ENCODE results near the gene TRAF2.
A peak's percentile ranks its signal among the peaks of the same experiment; 100 is the strongest.

TRAF2 gene

GRCh38 chr9:136945333-136946227, 59.3 kb downstream of the TRAF2 start:
- Histone ChIP-seq H3K36me3 (ENCODE audit: control insufficient read depth, insufficient read depth, low read length) (peaks cover 22% of the 10 kb centered on the region), H3K27me3 (replicated peaks; ENCODE audit: control insufficient read depth, insufficient read depth, low read length) (no peaks in the 10 kb centered on the region), H3K4me3 (replicated peaks; ENCODE audit: low read depth, low read length) (no peak overlapping the region)
- DNase-seq (ENCODE audit: extremely low read depth, insufficient read length) = no peak
- no peak for TF ChIP-seq CTCF (IDR thresholded peaks at IDR 0.05; ENCODE audit: insufficient read depth, low read length, poor library complexity, severe bottlenecking)

- H3K36me3 ChIP-seq (ENCODE audit: control insufficient read depth, insufficient read depth, low read length) = peaks cover 14% of the 10 kb centered on the region
- H3K4me3 ChIP-seq (replicated peaks; ENCODE audit: low read depth, low read length) = no peak overlapping the region
- TF ChIP-seq CTCF (IDR thresholded peaks at IDR 0.05; ENCODE audit: insufficient read depth, low read length, poor library complexity, severe bottlenecking) = no peak
- DNase-seq (ENCODE audit: extremely low read depth, insufficient read length) = no peak
- no peaks in the 10 kb centered on the region for H3K27me3 ChIP-seq (replicated peaks; ENCODE audit: control insufficient read depth, insufficient read depth, low read length)
Measured at GRCh38 chr9:136946228-136947027, 60.1 kb downstream of the TRAF2 start.

- TF ChIP-seq CTCF (IDR thresholded peaks at IDR 0.05; ENCODE audit: insufficient read depth, low read length, poor library complexity, severe bottlenecking) = no peak
- no peak overlapping the region for H3K4me3 ChIP-seq (replicated peaks; ENCODE audit: low read depth, low read length)
Measured at GRCh38 chr9:136947028-136947891, 60.9 kb downstream of the TRAF2 start.

GRCh38 chr9:136947955-136948510, 61.7 kb downstream of the TRAF2 start:
- TF ChIP-seq CTCF (IDR thresholded peaks at IDR 0.05; ENCODE audit: insufficient read depth, low read length, poor library complexity, severe bottlenecking) = peak; percentile 63
- DNase-seq (ENCODE audit: extremely low read depth, insufficient read length) = no peak
- no peaks in the 10 kb centered on the region for H3K27me3 ChIP-seq (replicated peaks; ENCODE audit: control insufficient read depth, insufficient read depth, low read length)
- peaks cover under 1% of the 10 kb centered on the region; the same call in 1 of the 2 replicates for H3K36me3 ChIP-seq (ENCODE audit: control insufficient read depth, insufficient read depth, low read length)
- no peak overlapping the region for H3K4me3 ChIP-seq (replicated peaks; ENCODE audit: low read depth, low read length)

More at GRCh38 chr9:136947028-136947891, 60.9 kb downstream of the TRAF2 start:
- no peak for DNase-seq (ENCODE audit: extremely low read depth, insufficient read length)
- peaks cover 6% of the 10 kb centered on the region for H3K36me3 ChIP-seq (ENCODE audit: control insufficient read depth, insufficient read depth, low read length)
- no peaks in the 10 kb centered on the region for H3K27me3 ChIP-seq (replicated peaks; ENCODE audit: control insufficient read depth, insufficient read depth, low read length)

- DNase-seq (ENCODE audit: extremely low read depth, insufficient read length) = no peak
- TF ChIP-seq CTCF (IDR thresholded peaks at IDR 0.05; ENCODE audit: insufficient read depth, low read length, poor library complexity, severe bottlenecking) = no peak
- no peaks in the 10 kb centered on the region for H3K36me3 ChIP-seq (ENCODE audit: control insufficient read depth, insufficient read depth, low read length)
- H3K27me3 ChIP-seq (replicated peaks; ENCODE audit: control insufficient read depth, insufficient read depth, low read length) = no peaks in the 10 kb centered on the region
- H3K4me3 ChIP-seq (replicated peaks; ENCODE audit: low read depth, low read length) = peak overlapping the region; percentile 71
Measured at GRCh38 chr9:136949239-136949816, 63.0 kb downstream of the TRAF2 start.
